Transverse colon (tissue), 4 donors: ENCODE data around the gene RPTOR.

Source experiments
- EP300 ChIP-seq: sonication (generic); formaldehyde crosslinking; IDR thresholded peaks from one replicate; pipeline ENCODE4 v1.6.1; 2017; ENCODE audit warnings: antibody characterized with exemption, low read depth
- POLR2A ChIP-seq: fragments of 450-650 bp; IDR thresholded peaks from one replicate; pipeline ENCODE4 v1.6.1; 2016; ENCODE audit warnings: antibody characterized with exemption, mild to moderate bottlenecking, moderate library complexity
- POLR2AphosphoS5 ChIP-seq, 3 donors: sonication (generic); formaldehyde crosslinking; IDR thresholded peaks; one replicate each; pipeline ENCODE4 v1.6.1; 2016; ENCODE audit warnings: antibody characterized with exemption in 3 of 3
- TF ChIP-seq, protein P1 (sequence below), 5 experiments: fragments of 200-600 bp in 3 of 5; fragments of 450-650 bp in 2 of 5; sonication (generic) in 3 of 5; IDR thresholded peaks; 1 replicate in 2 of 5; 2 replicates in 3 of 5; pipeline ENCODE4 v1.5.1; 2016 to 2017; ENCODE audit warnings: antibody characterized with exemption in 5 of 5, inconsistent platforms in 3 of 5, mild to moderate bottlenecking in 2 of 5, moderate library complexity in 1 of 5

DNA sequence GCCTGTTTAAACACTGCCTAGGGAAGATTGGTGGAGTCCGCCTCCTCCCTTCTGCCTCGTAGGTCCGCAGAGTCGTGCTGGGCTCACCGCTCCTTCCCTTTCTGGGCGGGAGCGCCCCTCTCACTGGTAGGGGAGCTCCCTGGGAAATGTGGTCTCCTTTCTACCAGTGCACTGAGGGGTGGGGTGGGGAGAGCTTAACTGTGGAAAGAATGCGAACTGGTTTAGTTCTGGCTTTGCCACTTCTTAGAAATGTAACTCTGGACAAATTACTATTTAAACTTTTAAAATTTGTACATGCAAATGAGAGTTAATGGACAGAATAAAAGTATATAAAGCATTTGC, 105.7 kb downstream of the RPTOR start:
- no peak for TF ChIP-seq POLR2A
- TF ChIP-seq, protein P1, sequence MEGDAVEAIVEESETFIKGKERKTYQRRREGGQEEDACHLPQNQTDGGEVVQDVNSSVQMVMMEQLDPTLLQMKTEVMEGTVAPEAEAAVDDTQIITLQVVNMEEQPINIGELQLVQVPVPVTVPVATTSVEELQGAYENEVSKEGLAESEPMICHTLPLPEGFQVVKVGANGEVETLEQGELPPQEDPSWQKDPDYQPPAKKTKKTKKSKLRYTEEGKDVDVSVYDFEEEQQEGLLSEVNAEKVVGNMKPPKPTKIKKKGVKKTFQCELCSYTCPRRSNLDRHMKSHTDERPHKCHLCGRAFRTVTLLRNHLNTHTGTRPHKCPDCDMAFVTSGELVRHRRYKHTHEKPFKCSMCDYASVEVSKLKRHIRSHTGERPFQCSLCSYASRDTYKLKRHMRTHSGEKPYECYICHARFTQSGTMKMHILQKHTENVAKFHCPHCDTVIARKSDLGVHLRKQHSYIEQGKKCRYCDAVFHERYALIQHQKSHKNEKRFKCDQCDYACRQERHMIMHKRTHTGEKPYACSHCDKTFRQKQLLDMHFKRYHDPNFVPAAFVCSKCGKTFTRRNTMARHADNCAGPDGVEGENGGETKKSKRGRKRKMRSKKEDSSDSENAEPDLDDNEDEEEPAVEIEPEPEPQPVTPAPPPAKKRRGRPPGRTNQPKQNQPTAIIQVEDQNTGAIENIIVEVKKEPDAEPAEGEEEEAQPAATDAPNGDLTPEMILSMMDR (IDR thresholded peaks at IDR 0.05), result no peak
- TF ChIP-seq EP300, result no peak
- TF ChIP-seq POLR2AphosphoS5 (IDR thresholded peaks at IDR 0.05), result no peak
